ENCODE results near the gene TTLL11.

DNA sequence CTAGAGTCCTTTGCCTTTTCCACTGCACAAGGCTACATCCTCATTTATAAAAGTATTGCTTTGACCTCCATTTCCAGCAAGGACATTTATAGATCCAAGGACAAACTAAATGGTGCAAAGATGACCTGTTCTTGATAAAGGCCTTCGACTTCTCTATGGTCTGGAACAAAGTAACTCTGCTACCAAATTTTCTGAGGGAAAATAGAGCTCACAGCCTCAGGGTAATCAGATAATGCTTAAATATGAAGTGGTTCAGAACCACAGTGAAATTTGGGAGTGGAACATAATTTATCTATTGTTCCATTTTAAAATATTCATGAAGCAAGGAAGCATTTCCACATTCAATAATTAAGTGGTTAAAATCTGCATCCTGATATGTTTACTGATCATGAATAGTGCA is 137.5 kb downstream of the TTLL11 start:
- TF ChIP-seq POLR2A (IDR thresholded peaks at IDR 0.05), result no peak
- TF ChIP-seq, protein P1, sequence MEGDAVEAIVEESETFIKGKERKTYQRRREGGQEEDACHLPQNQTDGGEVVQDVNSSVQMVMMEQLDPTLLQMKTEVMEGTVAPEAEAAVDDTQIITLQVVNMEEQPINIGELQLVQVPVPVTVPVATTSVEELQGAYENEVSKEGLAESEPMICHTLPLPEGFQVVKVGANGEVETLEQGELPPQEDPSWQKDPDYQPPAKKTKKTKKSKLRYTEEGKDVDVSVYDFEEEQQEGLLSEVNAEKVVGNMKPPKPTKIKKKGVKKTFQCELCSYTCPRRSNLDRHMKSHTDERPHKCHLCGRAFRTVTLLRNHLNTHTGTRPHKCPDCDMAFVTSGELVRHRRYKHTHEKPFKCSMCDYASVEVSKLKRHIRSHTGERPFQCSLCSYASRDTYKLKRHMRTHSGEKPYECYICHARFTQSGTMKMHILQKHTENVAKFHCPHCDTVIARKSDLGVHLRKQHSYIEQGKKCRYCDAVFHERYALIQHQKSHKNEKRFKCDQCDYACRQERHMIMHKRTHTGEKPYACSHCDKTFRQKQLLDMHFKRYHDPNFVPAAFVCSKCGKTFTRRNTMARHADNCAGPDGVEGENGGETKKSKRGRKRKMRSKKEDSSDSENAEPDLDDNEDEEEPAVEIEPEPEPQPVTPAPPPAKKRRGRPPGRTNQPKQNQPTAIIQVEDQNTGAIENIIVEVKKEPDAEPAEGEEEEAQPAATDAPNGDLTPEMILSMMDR (IDR thresholded peaks at IDR 0.05), result no peak

Data from tibial nerve (tissue), 3 donors.